ENCODE measurements around the gene IPO8.

DNA sequence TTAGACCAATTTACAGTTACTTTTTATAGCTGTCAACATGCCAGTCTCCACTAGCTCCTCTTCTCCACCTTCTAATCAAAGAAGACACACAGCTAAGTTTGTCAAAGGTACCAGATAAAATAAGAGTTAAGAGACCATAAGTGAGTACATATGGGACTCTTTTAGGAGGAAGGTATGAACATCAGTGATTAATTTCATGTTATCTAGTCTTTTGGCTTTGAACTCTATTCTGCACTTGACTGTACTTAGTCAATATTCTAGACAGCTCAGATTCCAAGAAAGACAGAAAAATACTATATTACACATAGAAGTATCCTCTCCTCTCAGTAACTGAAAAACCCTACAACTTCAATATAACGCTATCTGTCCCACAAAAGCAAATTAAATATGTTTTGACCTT, 31.0 kb upstream of the IPO8 start:
- no peak for TF ChIP-seq POLR2A (IDR thresholded peaks at IDR 0.05)
- no peak for TF ChIP-seq CTCF (IDR thresholded peaks at IDR 0.05)

Measured in adrenal gland (tissue), 5 donors.